Raji (cell line): ENCODE results near the gene IKZF4.
A peak's percentile ranks its signal among the peaks of the same experiment; 100 is the strongest.

Experiments used
- POLR2A ChIP-seq: IDR thresholded peaks from 2 replicates; pipeline ENCODE4 v1.6.1; 2011; ENCODE audit warnings: low read depth, low read length, control low read depth; ENCODE audit not compliant: insufficient read depth

IKZF4 gene

GRCh38 chr12:56021889-56022497 lies 1.1 kb downstream of the IKZF4 start:
- TF ChIP-seq POLR2A, result no peak

DNA sequence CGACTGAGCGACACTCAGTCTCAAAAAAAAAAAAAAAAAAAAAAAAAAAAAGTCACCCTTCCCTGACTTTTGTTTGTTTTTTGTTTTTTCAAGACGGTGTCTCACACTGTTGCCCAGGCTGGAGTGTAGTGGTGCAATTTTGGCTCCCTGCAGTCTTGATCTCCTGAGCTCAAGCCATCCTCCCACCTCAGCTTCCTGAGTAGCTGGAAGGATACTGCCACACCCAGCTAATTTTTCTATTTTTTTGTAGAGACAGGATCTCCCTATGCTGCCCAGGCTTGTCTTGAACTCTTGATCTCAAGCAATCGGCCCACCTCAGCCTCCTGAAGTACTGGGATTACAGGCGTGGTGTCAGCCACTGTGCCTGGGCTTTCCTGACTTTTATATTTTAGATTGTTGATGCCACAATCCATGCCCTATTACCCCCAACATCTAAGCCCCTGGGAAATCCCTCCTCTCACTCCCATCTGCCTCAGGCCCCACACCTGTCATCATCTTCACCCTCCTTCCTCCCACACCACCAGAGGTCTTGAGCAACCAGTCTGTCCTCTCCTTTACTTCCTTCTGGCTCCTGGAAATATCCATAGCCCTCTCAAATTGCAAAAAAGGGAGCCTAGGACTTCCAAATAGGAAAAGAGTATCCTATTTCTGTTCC lies 7.8 kb downstream of the IKZF4 start:
- TF ChIP-seq POLR2A, result no peak

DNA sequence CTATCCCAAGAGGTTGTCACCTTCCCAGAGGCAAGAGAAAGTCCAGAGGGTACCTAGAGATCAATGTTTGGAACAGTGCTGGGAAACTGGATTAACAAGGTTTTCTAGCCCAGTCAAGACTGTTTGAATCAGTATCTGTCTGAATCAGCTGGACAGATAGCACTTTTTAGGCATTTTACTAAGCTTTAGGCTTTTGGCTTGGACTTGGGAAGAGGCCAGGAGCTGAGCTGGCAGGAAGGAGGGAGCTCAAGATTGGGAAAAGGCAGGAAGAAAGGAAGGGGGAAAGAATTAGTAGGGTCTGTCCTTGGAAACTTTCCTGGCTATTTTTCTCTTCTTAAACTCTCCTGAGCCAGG lies 8.3 kb downstream of the IKZF4 start:
- TF ChIP-seq POLR2A, result no peak

GRCh38 chr12:56029666-56030293 lies 8.9 kb downstream of the IKZF4 start:
- TF ChIP-seq POLR2A, result no peak

GRCh38 chr12:56031987-56032386 lies 11.1 kb downstream of the IKZF4 start:
- TF ChIP-seq POLR2A, result no peak

DNA sequence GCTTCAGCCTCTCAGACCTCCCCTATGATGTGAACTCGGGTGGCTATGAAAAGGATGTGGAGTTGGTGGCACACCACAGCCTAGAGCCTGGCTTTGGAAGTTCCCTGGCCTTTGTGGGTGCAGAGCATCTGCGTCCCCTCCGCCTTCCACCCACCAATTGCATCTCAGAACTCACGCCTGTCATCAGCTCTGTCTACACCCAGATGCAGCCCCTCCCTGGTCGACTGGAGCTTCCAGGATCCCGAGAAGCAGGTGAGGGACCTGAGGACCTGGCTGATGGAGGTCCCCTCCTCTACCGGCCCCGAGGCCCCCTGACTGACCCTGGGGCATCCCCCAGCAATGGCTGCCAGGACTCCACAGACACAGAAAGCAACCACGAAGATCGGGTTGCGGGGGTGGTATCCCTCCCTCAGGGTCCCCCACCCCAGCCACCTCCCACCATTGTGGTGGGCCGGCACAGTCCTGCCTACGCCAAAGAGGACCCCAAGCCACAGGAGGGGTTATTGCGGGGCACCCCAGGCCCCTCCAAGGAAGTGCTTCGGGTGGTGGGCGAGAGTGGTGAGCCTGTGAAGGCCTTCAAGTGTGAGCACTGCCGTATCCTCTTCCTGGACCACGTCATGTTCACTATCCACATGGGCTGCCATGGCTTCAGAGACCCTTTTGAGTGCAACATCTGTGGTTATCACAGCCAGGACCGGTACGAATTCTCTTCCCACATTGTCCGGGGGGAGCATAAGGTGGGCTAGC lies 13.9 kb downstream of the IKZF4 start:
- TF ChIP-seq POLR2A, result no peak

- TF ChIP-seq POLR2A, result no peak
These were observed 16.3 kb downstream of the IKZF4 start for GRCh38 chr12:56037161-56037560.

DNA sequence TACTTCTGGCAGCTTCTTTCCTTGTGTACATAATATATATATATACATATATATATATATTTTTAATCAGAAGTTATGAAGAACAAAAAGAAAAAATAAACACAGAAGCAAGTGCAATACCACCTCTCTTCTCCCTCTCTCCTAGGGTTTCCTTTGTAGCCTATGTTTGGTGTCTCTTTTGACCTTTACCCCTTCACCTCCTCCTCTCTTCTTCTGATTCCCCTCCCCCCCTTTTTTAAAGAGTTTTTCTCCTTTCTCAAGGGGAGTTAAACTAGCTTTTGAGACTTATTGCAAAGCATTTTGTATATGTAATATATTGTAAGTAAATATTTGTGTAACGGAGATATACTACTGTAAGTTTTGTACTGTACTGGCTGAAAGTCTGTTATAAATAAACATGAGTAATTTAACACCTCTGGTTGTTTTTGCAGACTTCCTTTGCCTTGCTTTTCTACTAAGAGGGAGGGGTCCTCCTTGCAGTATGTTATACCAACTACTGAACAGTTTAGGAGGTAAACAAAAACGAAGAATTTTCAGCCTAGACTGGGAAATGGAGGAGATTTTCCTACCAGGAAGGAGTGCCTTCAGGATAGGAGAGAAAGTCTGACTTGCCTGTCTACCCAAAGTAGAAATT lies 17.3 kb downstream of the IKZF4 start:
- TF ChIP-seq POLR2A, result no peak

DNA sequence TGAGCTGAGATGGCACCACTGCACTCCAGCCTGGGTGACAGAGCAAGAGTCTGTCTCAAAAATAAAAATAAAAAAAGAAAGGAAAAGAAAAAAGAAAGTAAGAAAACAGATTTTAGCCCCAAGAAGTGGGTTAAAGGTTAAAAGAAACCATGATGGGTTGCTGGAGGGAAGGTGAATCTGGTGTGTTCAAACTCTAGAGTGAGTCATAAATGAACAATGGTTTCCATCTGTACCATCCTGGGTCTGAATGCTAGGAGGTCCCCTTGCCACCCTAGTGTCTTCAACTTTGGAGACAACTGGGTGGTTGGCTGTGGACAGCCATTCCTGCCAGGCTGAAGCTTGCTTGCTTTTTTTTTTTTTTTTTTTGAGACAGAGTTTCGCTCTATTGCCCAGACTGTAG lies 19.3 kb downstream of the IKZF4 start:
- no peak for TF ChIP-seq POLR2A

DNA sequence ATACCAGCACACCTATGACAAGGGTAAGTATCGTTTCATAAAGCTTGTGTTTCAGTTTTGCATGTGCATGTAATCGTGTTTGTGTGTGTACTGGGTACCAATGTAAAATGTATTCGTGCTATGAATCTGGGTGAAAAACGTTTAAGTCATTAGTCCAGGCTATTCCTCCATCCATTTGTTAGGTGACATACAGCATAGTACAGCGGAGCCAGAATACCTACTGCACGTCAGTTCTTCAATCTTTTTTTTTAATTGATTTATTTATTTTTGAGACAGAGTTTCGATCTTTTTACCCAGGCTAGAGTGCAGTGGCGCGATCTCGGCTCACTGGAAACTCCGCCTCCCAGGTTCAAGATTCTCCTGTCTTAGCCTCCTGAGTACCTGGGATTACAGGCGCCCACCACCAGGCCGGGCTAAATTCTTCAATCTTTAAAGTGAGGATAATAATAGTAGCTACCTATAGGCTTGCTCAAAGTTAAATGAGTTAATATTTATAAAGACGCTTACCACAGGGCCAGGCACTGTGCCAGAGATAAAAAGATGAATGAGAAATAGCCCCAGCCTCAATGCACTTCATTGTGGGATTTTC lies 20.2 kb downstream of the IKZF4 start:
- TF ChIP-seq POLR2A, result no peak

- TF ChIP-seq POLR2A, result peak; percentile 97
These were observed 20.9 kb downstream of the IKZF4 start, which contains the start of gene RPS26 for GRCh38 chr12:56041552-56042429. Gene RPS26, plus strand, starts transcription at chr12:56041918. Its CDS starts 249 bp downstream, at chr12:56042167.

DNA sequence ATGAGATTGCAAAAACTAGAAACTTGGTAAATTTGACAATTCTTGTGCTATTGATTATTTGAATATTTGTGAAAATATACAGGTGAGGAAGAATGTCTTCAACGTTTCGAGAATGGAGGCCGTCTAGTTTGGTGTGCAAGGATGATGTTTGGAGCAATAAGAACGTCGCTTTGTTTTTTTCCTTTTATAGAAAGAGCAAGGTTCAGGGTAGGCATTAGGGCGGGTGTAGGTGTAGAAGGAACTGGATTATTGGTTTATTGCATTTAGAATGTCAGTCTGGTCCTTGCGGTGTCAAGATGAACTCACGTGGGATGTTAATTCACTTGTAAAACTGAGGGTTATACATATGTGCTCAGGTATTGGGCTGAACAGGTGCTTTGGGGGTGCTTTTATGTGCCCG lies 22.0 kb downstream of the IKZF4 start:
- no peak for TF ChIP-seq POLR2A

DNA sequence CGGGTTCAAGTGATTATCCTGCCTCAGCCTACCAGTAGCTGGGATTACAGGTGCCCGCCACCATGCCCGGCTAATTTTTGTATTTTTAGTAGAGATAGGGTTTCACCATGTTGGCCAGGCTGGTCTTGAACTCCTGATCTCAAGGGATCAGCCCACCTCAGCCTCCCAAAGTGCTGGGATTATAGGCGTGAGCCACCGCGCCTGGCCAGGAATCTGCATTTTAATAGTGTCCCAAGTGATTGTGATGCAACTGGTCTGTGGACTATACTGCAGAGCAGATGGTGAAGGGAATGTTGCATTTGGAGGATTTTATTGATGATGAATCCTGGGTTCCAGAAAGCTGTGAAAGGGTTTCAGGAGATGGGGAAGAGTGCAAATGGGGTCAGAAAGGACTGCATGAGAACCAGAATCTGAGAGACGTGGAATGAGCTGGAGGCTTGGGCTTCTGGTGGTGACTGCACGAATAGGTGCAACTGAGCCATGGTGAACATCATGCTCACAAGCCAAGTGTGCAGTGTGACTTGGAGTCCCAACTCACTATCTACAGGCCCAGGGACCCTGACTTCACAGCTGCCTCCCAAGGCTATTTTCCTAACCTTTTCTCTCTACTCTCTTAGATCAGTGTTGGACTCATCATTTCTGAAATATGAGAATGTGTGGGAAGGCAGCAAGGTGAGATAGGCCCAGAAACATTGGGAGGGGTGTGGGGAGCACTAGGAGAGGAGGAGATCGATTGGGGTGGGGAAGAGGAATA lies 25.4 kb downstream of the IKZF4 start:
- peak; percentile 30; the same call in 1 of the 2 replicates for TF ChIP-seq POLR2A
